Activated CD4-positive, alpha-beta memory T cell treated with anti-CD3 and anti-CD28 coated beads, Interleukin-2, amount 10 ng/mL, durations not matched to agents 7 days and 5 days (primary cell): Measurements from ENCODE around the gene IL3. TPM values are rescaled to one million over a fixed set of nuclear protein-coding genes. Genes with fewer than 3 reads are reported as not detected.
"Not testable (repeated sequence)": the region's sequence is repeated elsewhere in the genome, so short reads cannot be mapped to it uniquely, and the experiment has no call there.

Source experiments
- CTCF ChIA-PET: fragments of 350-600 bp; sonication (Branson Sonifier 250); formaldehyde crosslinking; loops from one replicate; lab custom pipeline; 2021; ENCODE audit warnings: antibody characterized with exemption, inconsistent platforms; lab: Charles Lee
- POLR2A ChIA-PET: fragments of 350-600 bp; sonication (Branson Sonifier 250); formaldehyde crosslinking; loops from one replicate; lab custom pipeline; 2021; ENCODE audit warnings: antibody characterized with exemption; lab: Charles Lee
- DNase-seq: peaks from one replicate; pipeline ENCODE4 v3.0.0-alpha.2; 2020
- H3K27ac Mint-ChIP-seq: one replicate; pipeline ENCODE4 v1.8.0; 2021; ENCODE audit warnings: mild to moderate bottlenecking, mixed read lengths
- H3K27me3 Mint-ChIP-seq: one replicate; pipeline ENCODE4 v1.8.0; 2021; ENCODE audit warnings: mixed read lengths
- H3K36me3 Mint-ChIP-seq: one replicate; pipeline ENCODE4 v1.8.0; 2021; ENCODE audit warnings: low read depth, mixed read lengths
- H3K4me1 Mint-ChIP-seq: one replicate; pipeline ENCODE4 v1.8.0; 2021; ENCODE audit warnings: mixed read lengths
- H3K4me3 Mint-ChIP-seq: one replicate; pipeline ENCODE4 v1.8.0; 2021; ENCODE audit warnings: mild to moderate bottlenecking, mixed read lengths
- H3K9me3 Mint-ChIP-seq: one replicate; pipeline ENCODE4 v1.8.0; 2021; ENCODE audit warnings: mixed read lengths
- total RNA-seq, 2 experiments: library from RNA; stranded (reverse); gene quantifications; one replicate each; pipeline ENCODE4 v1.2.3, GENCODE V29; 2021

IL3 gene
- total RNA-seq, 2 experiments from 2014 or later, result 1.4 to 1.6 TPM

- H3K27ac Mint-ChIP-seq, result peak overlapping the region; percentile 97
- POLR2A ChIA-PET, result interaction anchor here (0.6 to 3.0 kb wide), 11 partner anchors 9 to 453 kb away, joined by 3 to 25 read pairs (median 5); partner anchors contain the start of genes CSF2, FNIP1 and RAD50
- CTCF ChIA-PET, result interaction anchor here (1.0 to 1.5 kb wide), 5 partner anchors 11 to 73 kb away, joined by 3 to 4 read pairs (median 3); partner anchors contain the start of gene CSF2
- H3K9me3 Mint-ChIP-seq, result peaks cover 11% of the 10 kb centered on the region
- peaks cover 4% of the 10 kb centered on the region for H3K27me3 Mint-ChIP-seq
- H3K4me3 Mint-ChIP-seq, result peak overlapping the region; percentile 44
- H3K4me1 Mint-ChIP-seq, result peaks cover 83% of the 10 kb centered on the region
- H3K36me3 Mint-ChIP-seq, result peaks cover 23% of the 10 kb centered on the region
- peak; percentile 59 for DNase-seq
These were observed 43.5 kb downstream of the IL3 start for GRCh38 chr5:132103969-132104391.

- ChIA-PET POLR2A (interaction anchor here (0.9 to 2.0 kb wide), 4 partner anchors 12 to 307 kb away, joined by 4 to 9 read pairs (median 5); partner anchors contain the start of gene FNIP1), CTCF (interaction anchor here (0.7 to 1.5 kb wide), 4 partner anchors 10 to 72 kb away, joined by 3 to 4 read pairs (median 4); partner anchors contain the start of gene CSF2)
- Mint-ChIP-seq H3K27ac (peak overlapping the region; percentile 97), H3K36me3 (peaks cover 23% of the 10 kb centered on the region), H3K27me3 (peaks cover 4% of the 10 kb centered on the region), H3K4me3 (peak overlapping the region; percentile 12), H3K4me1 (peaks cover 82% of the 10 kb centered on the region), H3K9me3 (peaks cover 12% of the 10 kb centered on the region)
- no peak for DNase-seq
These were observed 44.1 kb downstream of the IL3 start for GRCh38 chr5:132104556-132104955.

DNA sequence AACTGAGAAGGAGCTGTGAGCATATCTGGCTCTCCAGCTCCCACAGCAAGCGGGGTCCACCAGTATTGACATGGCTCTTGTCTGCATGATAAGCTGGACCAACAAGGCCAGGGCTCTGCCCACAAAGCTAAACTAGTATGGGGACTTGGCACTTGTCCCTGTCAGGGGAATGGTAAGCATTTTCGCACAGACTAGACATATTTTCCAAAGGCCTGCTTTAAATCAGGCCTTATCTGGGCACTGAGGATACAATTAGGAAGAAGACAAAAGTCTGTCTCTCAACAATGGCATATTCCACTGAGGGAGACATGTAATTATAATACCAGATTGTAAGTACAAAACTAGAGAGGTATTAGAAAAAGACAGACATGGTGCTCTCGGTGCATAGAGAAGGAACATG, 45.2 kb downstream of the IL3 start:
- Mint-ChIP-seq H3K27me3 (no peaks in the 10 kb centered on the region), H3K36me3 (peaks cover 26% of the 10 kb centered on the region), H3K27ac (peak overlapping the region; percentile 97), H3K4me1 (peaks cover 81% of the 10 kb centered on the region), H3K4me3 (no peak overlapping the region), H3K9me3 (peaks cover 12% of the 10 kb centered on the region)
- POLR2A ChIA-PET, result interaction anchor here (2.0 kb wide), 1 partner anchor 11 kb away, joined by 5 read pairs; no protein-coding TSS in a partner anchor
- CTCF ChIA-PET, result no interaction called here
- DNase-seq, result no peak

- H3K9me3 Mint-ChIP-seq, result peaks cover 19% of the 10 kb centered on the region
- DNase-seq, POLR2A ChIA-PET, H3K4me3 Mint-ChIP-seq, H3K27me3 Mint-ChIP-seq, CTCF ChIA-PET: not testable (repeated sequence)
- peak overlapping the region; percentile 65 for H3K27ac Mint-ChIP-seq
- peaks cover 40% of the 10 kb centered on the region for H3K36me3 Mint-ChIP-seq
- peaks cover 82% of the 10 kb centered on the region for H3K4me1 Mint-ChIP-seq
These were observed 48.0 kb downstream of the IL3 start for GRCh38 chr5:132108495-132108894.

GRCh38 chr5:132108957-132109356, 48.5 kb downstream of the IL3 start:
- H3K4me3 Mint-ChIP-seq, H3K27me3 Mint-ChIP-seq, CTCF ChIA-PET, DNase-seq: not testable (repeated sequence)
- H3K4me1 Mint-ChIP-seq, result peaks cover 82% of the 10 kb centered on the region
- POLR2A ChIA-PET, result interaction anchor here (2.8 kb wide), 1 partner anchor 9 kb away, joined by 10 read pairs; no protein-coding TSS in a partner anchor
- peaks cover 41% of the 10 kb centered on the region for H3K36me3 Mint-ChIP-seq
- peak overlapping the region; percentile 65 for H3K27ac Mint-ChIP-seq
- peaks cover 19% of the 10 kb centered on the region for H3K9me3 Mint-ChIP-seq

DNA sequence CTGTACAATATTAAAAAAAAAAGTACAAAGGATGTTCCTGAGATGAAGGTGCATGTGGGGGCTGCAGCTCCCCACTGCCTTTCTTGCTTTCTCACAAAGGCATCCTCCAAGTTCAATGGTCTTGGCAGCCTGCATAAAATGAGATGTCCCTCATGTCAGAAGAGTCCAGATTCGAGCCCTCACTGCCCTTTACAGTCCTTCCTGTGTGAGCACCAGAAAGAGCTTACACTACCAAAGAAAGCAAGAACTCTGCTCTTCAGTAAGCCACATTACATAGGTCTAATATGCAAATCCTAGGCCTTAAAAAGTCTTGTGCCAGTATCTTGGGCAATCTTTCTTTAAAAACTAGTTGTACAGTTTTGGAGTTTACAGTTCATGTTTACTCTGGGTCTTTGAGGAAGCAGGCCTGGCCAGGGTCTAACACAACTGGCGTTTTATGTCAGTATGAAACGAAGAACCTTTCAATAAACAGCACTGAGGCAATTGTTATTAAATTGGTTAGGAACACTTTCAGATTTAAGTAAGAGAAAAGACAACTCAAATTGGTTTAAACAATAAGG, 49.1 kb downstream of the IL3 start:
- H3K4me3 Mint-ChIP-seq, result peak overlapping the region; percentile 41
- ChIA-PET CTCF (interaction anchor here (1.1 to 1.8 kb wide), 2 partner anchors 33 to 46 kb away, joined by 3 to 7 read pairs; no protein-coding TSS in a partner anchor), POLR2A (interaction anchor here (2.8 kb wide), 1 partner anchor 10 kb away, joined by 10 read pairs; no protein-coding TSS in a partner anchor)
- H3K36me3 Mint-ChIP-seq, result peaks cover 41% of the 10 kb centered on the region
- no peak for DNase-seq
- peaks cover 19% of the 10 kb centered on the region for H3K9me3 Mint-ChIP-seq
- peak overlapping the region; percentile 81 for H3K27ac Mint-ChIP-seq
- H3K4me1 Mint-ChIP-seq, result peaks cover 82% of the 10 kb centered on the region
- H3K27me3 Mint-ChIP-seq, result no peaks in the 10 kb centered on the region

- peaks cover 19% of the 10 kb centered on the region for H3K9me3 Mint-ChIP-seq
- peak overlapping the region; percentile 78 for H3K27ac Mint-ChIP-seq
- ChIA-PET CTCF (interaction anchor here (1.0 to 1.8 kb wide), 4 partner anchors 33 to 70 kb away, joined by 3 to 7 read pairs (median 3); no protein-coding TSS in a partner anchor), POLR2A (interaction anchor here (1.2 to 2.8 kb wide), 2 partner anchors 8 to 11 kb away, joined by 5 to 10 read pairs; no protein-coding TSS in a partner anchor)
- peaks cover 82% of the 10 kb centered on the region for H3K4me1 Mint-ChIP-seq
- peak overlapping the region; percentile 22 for H3K4me3 Mint-ChIP-seq
- no peak for DNase-seq
- no peaks in the 10 kb centered on the region for H3K27me3 Mint-ChIP-seq
- H3K36me3 Mint-ChIP-seq, result peaks cover 41% of the 10 kb centered on the region
These were observed 49.7 kb downstream of the IL3 start for GRCh38 chr5:132110195-132110594.

DNA sequence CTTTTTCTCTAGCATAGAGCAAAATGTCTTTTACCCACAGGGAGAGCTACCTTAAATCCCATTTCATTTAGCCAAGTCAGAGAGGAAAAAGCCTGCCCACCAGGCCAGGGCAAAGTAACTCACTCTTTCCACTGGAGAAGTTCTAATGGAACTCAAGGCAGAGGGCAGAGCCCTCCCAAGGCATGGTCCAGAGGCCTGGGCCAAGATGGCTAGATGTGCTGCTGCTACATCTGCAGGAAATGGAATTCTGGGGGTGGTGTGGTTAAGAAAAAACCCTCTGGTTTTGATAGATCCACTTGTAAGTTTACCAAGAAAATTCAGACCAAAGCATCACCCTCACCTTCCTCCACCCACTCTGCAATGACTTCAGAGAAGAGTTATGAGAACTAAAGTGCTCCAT, 50.5 kb downstream of the IL3 start:
- DNase-seq, result no peak
- peaks cover 19% of the 10 kb centered on the region for H3K9me3 Mint-ChIP-seq
- ChIA-PET POLR2A (interaction anchor here (1.2 to 2.8 kb wide), 2 partner anchors 9 to 11 kb away, joined by 5 to 10 read pairs; no protein-coding TSS in a partner anchor), CTCF (interaction anchor here (0.8 to 1.8 kb wide), 4 partner anchors 38 to 70 kb away, joined by 3 to 7 read pairs (median 3); partner anchors contain the start of gene CSF2)
- no peaks in the 10 kb centered on the region for H3K27me3 Mint-ChIP-seq
- peak overlapping the region; percentile 78 for H3K27ac Mint-ChIP-seq
- peak overlapping the region; percentile 22 for H3K4me3 Mint-ChIP-seq
- peaks cover 82% of the 10 kb centered on the region for H3K4me1 Mint-ChIP-seq
- peaks cover 34% of the 10 kb centered on the region for H3K36me3 Mint-ChIP-seq

DNA sequence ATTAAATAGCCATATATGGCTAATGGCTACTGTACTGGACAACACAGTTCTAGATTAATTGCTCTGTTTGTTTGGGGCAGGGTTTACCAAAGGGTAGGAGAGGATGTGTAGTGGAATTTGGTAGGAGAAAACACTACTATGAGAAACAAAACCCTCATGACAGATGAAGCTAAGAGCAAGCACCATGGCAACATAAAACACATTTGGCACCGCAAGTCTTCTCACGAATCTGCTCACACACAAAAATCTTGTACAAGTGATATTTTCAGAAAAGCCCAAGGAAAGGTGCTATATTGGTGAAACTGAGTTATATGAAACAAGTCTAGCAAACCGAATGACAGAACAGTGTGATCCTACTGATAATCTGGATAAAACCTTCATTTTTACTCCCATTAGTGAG, 51.7 kb downstream of the IL3 start:
- H3K4me3 Mint-ChIP-seq, result no peak overlapping the region
- peaks cover 89% of the 10 kb centered on the region for H3K4me1 Mint-ChIP-seq
- H3K36me3 Mint-ChIP-seq, result peaks cover 31% of the 10 kb centered on the region
- H3K27ac Mint-ChIP-seq, result no peak overlapping the region
- H3K27me3 Mint-ChIP-seq, result no peaks in the 10 kb centered on the region
- H3K9me3 Mint-ChIP-seq, result peaks cover 19% of the 10 kb centered on the region
- CTCF ChIA-PET, result interaction anchor here (0.5 to 1.3 kb wide), 3 partner anchors 47 to 580 kb away, joined by 3 read pairs; no protein-coding TSS in a partner anchor
- no peak for DNase-seq
- POLR2A ChIA-PET, result interaction anchor here (0.8 to 4.6 kb wide), 3 partner anchors 10 to 22 kb away, joined by 3 to 25 read pairs (median 3); no protein-coding TSS in a partner anchor

Other genes with a start within 250 kb of the IL3 start
- 1 to 10 TPM; 1.1 to 2.2 TPM for gene MEIKIN, start 115.0 kb upstream of the IL3 start, total RNA-seq
- 10 to 100 TPM; 10.6 to 11.5 TPM for gene ACSL6, start 49.0 kb upstream of the IL3 start, total RNA-seq
- 10 to 100 TPM; 30.8 to 32.7 TPM for gene CSF2, start 13.1 kb downstream of the IL3 start, total RNA-seq
- gene P4HA2, start 167.2 kb downstream of the IL3 start, total RNA-seq, result 10 to 100 TPM in 1 of 2 experiments, 1 to 10 TPM in 1; 9.7 to 10.5 TPM
- gene PDLIM4, start 197.0 kb downstream of the IL3 start, total RNA-seq, result not detected
- under 1 TPM; 0.10 to 0.28 TPM for gene SLC22A4, start 233.7 kb downstream of the IL3 start, total RNA-seq